Left lung (tissue), 10 donors: ENCODE results near the gene TRMT10A. TPM values are rescaled to one million over a fixed set of nuclear protein-coding genes. Genes with fewer than 3 reads are reported as not detected.

Source experiments
- ATAC-seq: fragments of 200-7000 bp; cut with Tn5 transposase; one replicate; pipeline ENCODE4 v1.9.1; 2020; ENCODE audit warnings: moderate library complexity
- DNase-seq, 4 donors: peaks; one replicate each; pipeline ENCODE4 v3.0.0-alpha.2; 2013 to 2020
- H3K27ac ChIP-seq, 2 donors: fragments of 200-600 bp; sonication (generic) in 1 of 2; one replicate each; pipeline versions ENCODE4 v1.5.0 to v1.8.0; 2020 to 2021
- H3K27me3 ChIP-seq, 2 donors: fragments of 200-600 bp; sonication (generic) in 1 of 2; one replicate each; pipeline versions ENCODE4 v1.5.0 to v1.8.0; 2020 to 2021
- H3K36me3 ChIP-seq, 2 donors: fragments of 200-600 bp; sonication (generic) in 1 of 2; one replicate each; pipeline versions ENCODE4 v1.5.0 to v1.8.0; 2020 to 2021
- H3K4me1 ChIP-seq, 2 donors: fragments of 200-600 bp; one replicate each; pipeline ENCODE4 v1.8.0; 2021
- H3K4me3 ChIP-seq, 2 donors: fragments of 200-600 bp; sonication (generic) in 1 of 2; one replicate each; pipeline versions ENCODE4 v1.5.0 to v1.8.0; 2020 to 2021; ENCODE audit warnings: mild to moderate bottlenecking in 1 of 2
- H3K9me3 ChIP-seq, 2 donors: fragments of 200-600 bp; sonication (generic) in 1 of 2; one replicate each; pipeline versions ENCODE4 v1.5.0 to v1.8.0; 2020 to 2021
- CTCF ChIP-seq, 2 donors: fragments of 200-600 bp; sonication (generic) in 1 of 2; IDR thresholded peaks; one replicate each; pipeline versions ENCODE4 v1.5.0 to v1.8.0; 2021; ENCODE audit warnings: antibody characterized with exemption in 2 of 2
- intact Hi-C, 2 donors: fragments of 100-400 bp; cut with DNase I; formaldehyde crosslinking; loops; one replicate each; pipeline versions ENCODE4 v1.11.2 to v1.14.2; 2022
- polyA plus RNA-seq, 6 donors: library from polyadenylated mRNA; unstranded; fragments of 120-200 nt; gene quantifications; one replicate each; pipeline ENCODE4 v1.2.1, GENCODE V29; 2013; ENCODE audit not compliant: insufficient read length in 6 of 6
- total RNA-seq, 2 donors: library from RNA; stranded (reverse); fragmentation: NEBNext Ultra II Directional; extraction: Animal tissue kit (Norgen Biotek cat#: 25700); gene quantifications; one replicate each; pipeline ENCODE4 v1.2.1, GENCODE V29; 2021
- donor health status: DM: no; HTN: yes; CAD: no.
- donor health status: DM: no; HTN: no; CAD: no.

The TRMT10A gene
- total and polyA plus RNA-seq, 8 donors, result 5.1 to 15.1 (median 13.7) TPM

GRCh38 chr4:99507762-99508161 lies 56.1 kb downstream of the TRMT10A start:
- no peak for ATAC-seq
- Histone ChIP-seq H3K9me3 (no peaks in the 10 kb centered on the region), H3K27me3 (no peaks in the 10 kb centered on the region), H3K27ac (no peak overlapping the region), H3K4me1 (no peaks in the 10 kb centered on the region), H3K36me3 (no peaks in the 10 kb centered on the region), H3K4me3 (no peak overlapping the region)
- TF ChIP-seq CTCF (IDR thresholded peaks at IDR 0.05), result no peak
- no peak for DNase-seq
- intact Hi-C loops, result no loop called here

GRCh38 chr4:99507349-99507748 lies 56.5 kb downstream of the TRMT10A start:
- no peaks in the 10 kb centered on the region for H3K36me3 ChIP-seq
- no peak for ATAC-seq
- no peaks in the 10 kb centered on the region for H3K4me1 ChIP-seq
- intact Hi-C loops, result no loop called here
- H3K9me3 ChIP-seq, result no peaks in the 10 kb centered on the region
- no peak for TF ChIP-seq CTCF (IDR thresholded peaks at IDR 0.05)
- no peaks in the 10 kb centered on the region for H3K27me3 ChIP-seq
- H3K4me3 ChIP-seq, result no peak overlapping the region
- no peak overlapping the region for H3K27ac ChIP-seq
- DNase-seq, result no peak

- Histone ChIP-seq H3K36me3 (no peaks in the 10 kb centered on the region), H3K4me1 (no peaks in the 10 kb centered on the region), H3K27me3 (no peaks in the 10 kb centered on the region), H3K4me3 (no peak overlapping the region), H3K27ac (no peak overlapping the region), H3K9me3 (no peaks in the 10 kb centered on the region)
- intact Hi-C loops, result no loop called here
- DNase-seq (no peak), ATAC-seq (no peak)
- no peak for TF ChIP-seq CTCF (IDR thresholded peaks at IDR 0.05)
These were observed 57.1 kb downstream of the TRMT10A start for GRCh38 chr4:99506781-99507180.

GRCh38 chr4:99504804-99505502 lies 58.9 kb downstream of the TRMT10A start:
- ATAC-seq, result no peak

More at GRCh38 chr4:99504804-99505502, 58.9 kb downstream of the TRMT10A start:
- Histone ChIP-seq H3K36me3 (no peaks in the 10 kb centered on the region), H3K27ac (no peak overlapping the region), H3K4me1 (no peaks in the 10 kb centered on the region), H3K27me3 (no peaks in the 10 kb centered on the region), H3K4me3 (no peak overlapping the region), H3K9me3 (no peaks in the 10 kb centered on the region)
- intact Hi-C loops, result no loop called here
- no peak for TF ChIP-seq CTCF (IDR thresholded peaks at IDR 0.05)
- DNase-seq, result no peak

Other genes with a start within 250 kb of the TRMT10A start
- gene ADH1B, start 242.6 kb downstream of the TRMT10A start, total RNA-seq, result 100 to 1,000 TPM; 312 to 427 TPM
- 1,000 to 10,000 TPM in 4 of 6 donors, 100 to 1,000 TPM in 2; 961 to 1,119 (median 1,010) TPM for gene ADH1B, start 242.6 kb downstream of the TRMT10A start, polyA plus RNA-seq
- 1 to 10 TPM; 1.2 to 1.8 TPM for gene ADH1C, start 211.3 kb downstream of the TRMT10A start, total RNA-seq
- gene ADH1C, start 211.3 kb downstream of the TRMT10A start, polyA plus RNA-seq, result 10 to 100 TPM; 17.9 to 26.4 (median 24.3) TPM
- 1 to 10 TPM in 1 of 2 donors, not detected in 1; 1.4 TPM for gene ADH7, start 128.7 kb downstream of the TRMT10A start, total RNA-seq
- under 1 TPM in 2 of 6 donors, not detected in 4; 0.07 to 0.13 TPM for gene ADH7, start 128.7 kb downstream of the TRMT10A start, polyA plus RNA-seq
- gene C4orf17, start 53.0 kb downstream of the TRMT10A start, total RNA-seq, result not detected
- not detected for gene C4orf17, start 53.0 kb downstream of the TRMT10A start, polyA plus RNA-seq
- gene MTTP, start 10.8 kb upstream of the TRMT10A start, total RNA-seq, result under 1 TPM; 0.23 to 0.92 TPM
- 1 to 10 TPM in 1 of 6 donors, under 1 TPM in 5; 0.21 to 1.2 (median 0.66) TPM for gene MTTP, start 10.8 kb upstream of the TRMT10A start, polyA plus RNA-seq
- under 1 TPM; 0.08 to 0.12 TPM for gene C4orf54, start 93.8 kb upstream of the TRMT10A start, total RNA-seq
- under 1 TPM; 0.01 to 0.09 (median 0.04) TPM for gene C4orf54, start 93.8 kb upstream of the TRMT10A start, polyA plus RNA-seq